Measurements from ENCODE around the gene NFYA. TPM values are rescaled to one million over a fixed set of nuclear protein-coding genes. Genes with fewer than 3 reads are reported as not detected.

NFYA gene
- polyA plus RNA-seq, 1 donor from 2014 or later = 22.1 TPM

DNA sequence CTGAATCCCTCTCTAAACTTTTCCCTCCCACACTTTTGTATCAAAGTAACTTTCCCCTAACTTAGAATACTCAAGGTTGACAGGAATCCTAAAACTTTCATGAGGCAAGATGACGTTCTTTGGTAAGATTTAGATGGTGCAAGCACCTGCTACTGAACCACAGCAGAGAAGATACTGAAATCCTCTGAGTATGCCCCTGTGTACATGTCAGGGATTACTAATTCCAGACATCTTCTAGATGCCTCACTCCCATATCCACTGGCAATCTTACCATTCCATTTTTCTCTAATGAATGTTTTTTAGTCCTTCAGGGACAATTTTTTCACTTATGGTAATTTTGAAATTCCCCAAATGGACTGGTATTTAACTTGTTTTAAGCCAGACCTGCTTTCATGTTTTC, 10.7 kb upstream of the NFYA start:
- Histone ChIP-seq H3K36me3 (ENCODE audit: insufficient read depth, low read length) (no peaks in the 10 kb centered on the region), H3F3A (ENCODE audit: insufficient read depth, low read length, poor library complexity, severe bottlenecking) (no peaks in the 10 kb centered on the region), H2AFZ (ENCODE audit: low read depth, low read length) (no peak overlapping the region), H3K9me3 (ENCODE audit: low read length) (no peaks in the 10 kb centered on the region), H3K27me3 (ENCODE audit: insufficient read depth, low read depth, low read length) (no peaks in the 10 kb centered on the region), H3K9ac (ENCODE audit: low read length) (no peak overlapping the region), H3K79me2 (replicated peaks; ENCODE audit: insufficient read depth, low read length) (no peaks in the 10 kb centered on the region), H3K4me2 (ENCODE audit: low read length) (no peak overlapping the region), H3K9me2 (ENCODE audit: insufficient read depth, low read length) (no peaks in the 10 kb centered on the region), H3K4me3 (ENCODE audit: low read length) (no peak overlapping the region), H4K20me1 (ENCODE audit: insufficient read depth) (no peaks in the 10 kb centered on the region), H3K27ac (ENCODE audit: low read length) (no peak overlapping the region)
- TF ChIP-seq CTCF (IDR thresholded peaks at IDR 0.05; ENCODE audit: poor library complexity, severe bottlenecking) = no peak
- TF ChIP-seq EP300 (conservative IDR thresholded peaks at IDR 0.05; ENCODE audit: poor library complexity, severe bottlenecking) = no peak
- no peak for TF ChIP-seq POLR2AphosphoS5 (IDR thresholded peaks at IDR 0.05)
- no peak for TF ChIP-seq EZH2 (IDR thresholded peaks at IDR 0.05; ENCODE audit: borderline replicate concordance, insufficient read depth, low read length, poor library complexity, severe bottlenecking)
- no peak for TF ChIP-seq RAD21 (conservative IDR thresholded peaks at IDR 0.05)

DNA sequence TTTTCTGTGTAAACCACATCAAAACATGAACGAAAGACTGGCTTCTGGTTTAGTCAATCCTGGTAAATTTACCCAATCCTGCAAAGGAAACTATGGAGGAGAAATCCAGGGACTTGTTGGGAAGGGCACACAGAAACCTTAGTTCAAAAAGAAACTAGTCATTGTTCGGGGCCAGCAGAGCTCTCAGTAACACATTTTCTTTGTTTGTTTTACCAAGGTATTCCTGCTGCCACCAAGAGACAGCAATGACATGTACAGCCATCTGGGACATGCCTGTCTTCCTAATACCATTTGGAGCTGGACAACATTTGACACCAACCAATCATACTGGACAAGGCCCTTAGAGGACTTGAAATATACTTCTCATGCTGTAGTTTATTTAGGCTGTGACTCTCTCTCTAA, 8.9 kb upstream of the NFYA start:
- H3K27ac ChIP-seq (ENCODE audit: low read length) = no peak overlapping the region
- no peak for TF ChIP-seq SMC3 (conservative IDR thresholded peaks at IDR 0.05; ENCODE audit: poor library complexity)
- no peak for TF ChIP-seq EZH2 (IDR thresholded peaks at IDR 0.05; ENCODE audit: borderline replicate concordance, insufficient read depth, low read length, poor library complexity, severe bottlenecking)
- no peak for TF ChIP-seq TAF1 (IDR thresholded peaks at IDR 0.05; ENCODE audit: low read depth)
- no peak for TF ChIP-seq RAD21 (conservative IDR thresholded peaks at IDR 0.05)
- TF ChIP-seq POLR2AphosphoS5 (IDR thresholded peaks at IDR 0.05) = no peak
- TF ChIP-seq MXI1 (conservative IDR thresholded peaks at IDR 0.05; ENCODE audit: poor library complexity, severe bottlenecking) = no peak
- TF ChIP-seq CTCF (IDR thresholded peaks at IDR 0.05; ENCODE audit: poor library complexity, severe bottlenecking) = no peak
- TF ChIP-seq, protein P1, sequence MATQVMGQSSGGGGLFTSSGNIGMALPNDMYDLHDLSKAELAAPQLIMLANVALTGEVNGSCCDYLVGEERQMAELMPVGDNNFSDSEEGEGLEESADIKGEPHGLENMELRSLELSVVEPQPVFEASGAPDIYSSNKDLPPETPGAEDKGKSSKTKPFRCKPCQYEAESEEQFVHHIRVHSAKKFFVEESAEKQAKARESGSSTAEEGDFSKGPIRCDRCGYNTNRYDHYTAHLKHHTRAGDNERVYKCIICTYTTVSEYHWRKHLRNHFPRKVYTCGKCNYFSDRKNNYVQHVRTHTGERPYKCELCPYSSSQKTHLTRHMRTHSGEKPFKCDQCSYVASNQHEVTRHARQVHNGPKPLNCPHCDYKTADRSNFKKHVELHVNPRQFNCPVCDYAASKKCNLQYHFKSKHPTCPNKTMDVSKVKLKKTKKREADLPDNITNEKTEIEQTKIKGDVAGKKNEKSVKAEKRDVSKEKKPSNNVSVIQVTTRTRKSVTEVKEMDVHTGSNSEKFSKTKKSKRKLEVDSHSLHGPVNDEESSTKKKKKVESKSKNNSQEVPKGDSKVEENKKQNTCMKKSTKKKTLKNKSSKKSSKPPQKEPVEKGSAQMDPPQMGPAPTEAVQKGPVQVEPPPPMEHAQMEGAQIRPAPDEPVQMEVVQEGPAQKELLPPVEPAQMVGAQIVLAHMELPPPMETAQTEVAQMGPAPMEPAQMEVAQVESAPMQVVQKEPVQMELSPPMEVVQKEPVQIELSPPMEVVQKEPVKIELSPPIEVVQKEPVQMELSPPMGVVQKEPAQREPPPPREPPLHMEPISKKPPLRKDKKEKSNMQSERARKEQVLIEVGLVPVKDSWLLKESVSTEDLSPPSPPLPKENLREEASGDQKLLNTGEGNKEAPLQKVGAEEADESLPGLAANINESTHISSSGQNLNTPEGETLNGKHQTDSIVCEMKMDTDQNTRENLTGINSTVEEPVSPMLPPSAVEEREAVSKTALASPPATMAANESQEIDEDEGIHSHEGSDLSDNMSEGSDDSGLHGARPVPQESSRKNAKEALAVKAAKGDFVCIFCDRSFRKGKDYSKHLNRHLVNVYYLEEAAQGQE (IDR thresholded peaks at IDR 0.05; ENCODE audit: borderline replicate concordance) = no peak
- no peak for TF ChIP-seq EP300 (conservative IDR thresholded peaks at IDR 0.05; ENCODE audit: poor library complexity, severe bottlenecking)
- no peaks in the 10 kb centered on the region for H3K79me2 ChIP-seq (replicated peaks; ENCODE audit: insufficient read depth, low read length)
- no peaks in the 10 kb centered on the region for H3K9me2 ChIP-seq (ENCODE audit: insufficient read depth, low read length)
- no peaks in the 10 kb centered on the region for H4K20me1 ChIP-seq (ENCODE audit: insufficient read depth)
- no peak overlapping the region for H2AFZ ChIP-seq (ENCODE audit: low read depth, low read length)
- H3K9ac ChIP-seq (ENCODE audit: low read length) = no peak overlapping the region
- no peaks in the 10 kb centered on the region for H3K36me3 ChIP-seq (ENCODE audit: insufficient read depth, low read length)
- no peak overlapping the region for H3K4me2 ChIP-seq (ENCODE audit: low read length)
- no peak overlapping the region for H3K4me3 ChIP-seq (ENCODE audit: low read length)
- no peaks in the 10 kb centered on the region for H3K9me3 ChIP-seq (ENCODE audit: low read length)
- H3K27me3 ChIP-seq (ENCODE audit: insufficient read depth, low read depth, low read length) = no peaks in the 10 kb centered on the region
- H3F3A ChIP-seq (ENCODE audit: insufficient read depth, low read length, poor library complexity, severe bottlenecking) = no peaks in the 10 kb centered on the region

All from neural cell (in vitro differentiated cells).